K562 (cell line): ENCODE data around the gene TLE7. TPM values are rescaled to one million over a fixed set of nuclear protein-coding genes. Genes with fewer than 3 reads are reported as not detected.
A peak's percentile ranks its signal among the peaks of the same experiment; 100 is the strongest.

Source experiments
- ARNT ChIP-seq, 2 experiments: fragments of 450-650 bp; IDR thresholded peaks; 2 replicates each; pipeline ENCODE4 v1.6.1; 2016; ENCODE audit warnings: mild to moderate bottlenecking in 1 of 2
- BRD9 ChIP-seq: fragments of 450-650 bp; IDR thresholded peaks from 2 replicates; pipeline ENCODE4 v1.6.1; 2018; ENCODE audit warnings: low read depth; ENCODE audit not compliant: partially characterized antibody
- DIDO1 ChIP-seq: fragments of 450-650 bp; IDR thresholded peaks from 2 replicates; pipeline ENCODE4 v1.6.1; 2016; ENCODE audit warnings: low read depth, missing biosample characterization, missing genetic modification characterization
- FOXK2 ChIP-seq, 2 experiments: fragments of 450-650 bp; IDR thresholded peaks in 1 of 2; conservative IDR thresholded peaks in 1 of 2; 2 replicates each; pipeline ENCODE4 v1.6.1; 2016; ENCODE audit warnings: low read depth in 2 of 2, mild to moderate bottlenecking in 1 of 2
- ILF3 ChIP-seq: fragments of 450-650 bp; IDR thresholded peaks from 2 replicates; pipeline ENCODE4 v1.6.1; 2018; ENCODE audit warnings: antibody characterized with exemption, mild to moderate bottlenecking, moderate library complexity, borderline replicate concordance
- JUN ChIP-seq, 2 experiments: sonication (generic) in 1 of 2; formaldehyde crosslinking in 1 of 2; IDR thresholded peaks; 2 replicates each; pipeline versions ENCODE4 v1.6.1 to v1.8.0; 2012 to 2022; ENCODE audit warnings: borderline replicate concordance in 2 of 2, mild to moderate bottlenecking in 2 of 2, improper control_type of control experiment in 1 of 2, low read depth in 1 of 2, low read length in 1 of 2, missing genetic modification reagents in 1 of 2
- KDM1A ChIP-seq, 2 experiments: fragments of 450-650 bp; IDR thresholded peaks; 2 replicates each; pipeline ENCODE4 v1.6.1; 2016; ENCODE audit warnings: mild to moderate bottlenecking in 2 of 2
- MITF ChIP-seq: IDR thresholded peaks from 2 replicates; pipeline ENCODE4 v1.6.1; 2014; ENCODE audit warnings: antibody characterized with exemption
- MTA3 ChIP-seq: fragments of 450-650 bp; formaldehyde crosslinking; IDR thresholded peaks from 2 replicates; pipeline ENCODE4 v1.6.1; 2017; ENCODE audit warnings: mild to moderate bottlenecking, borderline replicate concordance
- MXD1 ChIP-seq: fragments of 250-450 bp; sonication (Bioruptor Pico); IDR thresholded peaks from 2 replicates; pipeline ENCODE4 v1.8.0; 2021; ENCODE audit warnings: borderline replicate concordance, mild to moderate bottlenecking, moderate library complexity; ENCODE audit not compliant: poor library complexity, severe bottlenecking
- NEUROD1 ChIP-seq: fragments of 150-350 bp; IDR thresholded peaks from 2 replicates; pipeline ENCODE4 v1.6.1; 2014; ENCODE audit warnings: borderline replicate concordance, low read length, low read depth; ENCODE audit not compliant: partially characterized antibody
- NR2C1 ChIP-seq, 2 experiments: fragments of 450-650 bp; IDR thresholded peaks; 2 replicates each; pipeline ENCODE4 v1.6.1; 2017; ENCODE audit warnings: mild to moderate bottlenecking in 2 of 2, antibody characterized with exemption in 1 of 2, inconsistent platforms in 1 of 2, missing compliant biosample characterization in 1 of 2, missing genetic modification characterization in 1 of 2
- RBM39 ChIP-seq: fragments of 200-400 bp; formaldehyde crosslinking; optimal IDR thresholded peaks from 2 replicates; pipeline ENCODE3; 2018; ENCODE audit warnings: low read depth, low read length
- RNF219 ChIP-seq: fragments of 250-450 bp; sonication (Bioruptor Pico); IDR thresholded peaks from 2 replicates; pipeline ENCODE4 v1.5.0; 2022; ENCODE audit warnings: mild to moderate bottlenecking
- SMC3 ChIP-seq: conservative IDR thresholded peaks from 2 replicates; pipeline ENCODE4 v1.6.1; 2011; ENCODE audit warnings: low read depth, low read length, improper control_type of control experiment; ENCODE audit not compliant: insufficient read depth
- TEAD2 ChIP-seq: fragments of 450-650 bp; IDR thresholded peaks from 2 replicates; pipeline ENCODE4 v1.6.1; 2016; ENCODE audit warnings: missing genetic modification characterization, control low read depth, missing compliant biosample characterization
- TGIF2 ChIP-seq: sonication (generic); formaldehyde crosslinking; IDR thresholded peaks from 2 replicates; pipeline ENCODE4 v1.8.1; 2022; ENCODE audit warnings: mild to moderate bottlenecking, missing genetic modification reagents, moderate library complexity
- ZBTB17 ChIP-seq: fragments of 450-650 bp; formaldehyde crosslinking; IDR thresholded peaks from 2 replicates; pipeline ENCODE4 v1.4.0; 2020; ENCODE audit warnings: mild to moderate bottlenecking
- ZZZ3 ChIP-seq: fragments of 450-650 bp; IDR thresholded peaks from 2 replicates; pipeline ENCODE4 v1.6.1; 2016; ENCODE audit warnings: antibody characterized with exemption, mild to moderate bottlenecking, moderate library complexity
- polyA plus RNA-seq, 8 experiments: library from polyadenylated mRNA; depleted of rRNA in 4 of 8; stranded (reverse) in 5 of 8; unstranded in 3 of 8; fragments of >200 nt; fragmentation: Nextera tagmentation in 2 of 8; fragmentation: Illumina TruSeq in 1 of 8; extraction: Ambion mirVana in 2 of 8; extraction: Trizol in 1 of 8; gene quantifications; 2 replicates each; pipeline versions ENCODE4 v1.2.1 to v1.2.3, GENCODE V29; 2011 to 2014; ENCODE audit warnings: inconsistent platforms in 1 of 8, missing spikeins in 1 of 8
- total RNA-seq, 7 experiments: library from RNA; depleted of rRNA in 6 of 7; stranded (reverse); fragments of >200 nt in 6 of 7; fragmentation: Illumina TruSeq in 2 of 7; extraction: Trizol in 2 of 7; gene quantifications; 2 replicates each; pipeline versions ENCODE4 v1.2.1 to v1.2.3, GENCODE V29; 2011 to 2021; ENCODE audit warnings: low replicate concordance in 1 of 7
- TF ChIP-seq, protein P1 (sequence below), 2 experiments: fragments of 150-350 bp in 1 of 2; IDR thresholded peaks; 2 replicates each; pipeline ENCODE4 v1.6.1; 2012 to 2016; ENCODE audit warnings: low read depth in 2 of 2, low read length in 2 of 2, mild to moderate bottlenecking in 1 of 2, moderate library complexity in 1 of 2

The TLE7 gene
- total and polyA plus RNA-seq, 9 of the 15 experiments (the other 6 are each of a cell fraction or from before 2014, with no cell fraction given): not detected

GRCh38 chr16:71430744-71431143, 11.1 kb downstream of the TLE7 start (continued):
- TF ChIP-seq, protein P1, sequence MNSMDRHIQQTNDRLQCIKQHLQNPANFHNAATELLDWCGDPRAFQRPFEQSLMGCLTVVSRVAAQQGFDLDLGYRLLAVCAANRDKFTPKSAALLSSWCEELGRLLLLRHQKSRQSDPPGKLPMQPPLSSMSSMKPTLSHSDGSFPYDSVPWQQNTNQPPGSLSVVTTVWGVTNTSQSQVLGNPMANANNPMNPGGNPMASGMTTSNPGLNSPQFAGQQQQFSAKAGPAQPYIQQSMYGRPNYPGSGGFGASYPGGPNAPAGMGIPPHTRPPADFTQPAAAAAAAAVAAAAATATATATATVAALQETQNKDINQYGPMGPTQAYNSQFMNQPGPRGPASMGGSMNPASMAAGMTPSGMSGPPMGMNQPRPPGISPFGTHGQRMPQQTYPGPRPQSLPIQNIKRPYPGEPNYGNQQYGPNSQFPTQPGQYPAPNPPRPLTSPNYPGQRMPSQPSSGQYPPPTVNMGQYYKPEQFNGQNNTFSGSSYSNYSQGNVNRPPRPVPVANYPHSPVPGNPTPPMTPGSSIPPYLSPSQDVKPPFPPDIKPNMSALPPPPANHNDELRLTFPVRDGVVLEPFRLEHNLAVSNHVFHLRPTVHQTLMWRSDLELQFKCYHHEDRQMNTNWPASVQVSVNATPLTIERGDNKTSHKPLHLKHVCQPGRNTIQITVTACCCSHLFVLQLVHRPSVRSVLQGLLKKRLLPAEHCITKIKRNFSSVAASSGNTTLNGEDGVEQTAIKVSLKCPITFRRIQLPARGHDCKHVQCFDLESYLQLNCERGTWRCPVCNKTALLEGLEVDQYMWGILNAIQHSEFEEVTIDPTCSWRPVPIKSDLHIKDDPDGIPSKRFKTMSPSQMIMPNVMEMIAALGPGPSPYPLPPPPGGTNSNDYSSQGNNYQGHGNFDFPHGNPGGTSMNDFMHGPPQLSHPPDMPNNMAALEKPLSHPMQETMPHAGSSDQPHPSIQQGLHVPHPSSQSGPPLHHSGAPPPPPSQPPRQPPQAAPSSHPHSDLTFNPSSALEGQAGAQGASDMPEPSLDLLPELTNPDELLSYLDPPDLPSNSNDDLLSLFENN (IDR thresholded peaks at IDR 0.05; ENCODE audit: low read depth in 2 of 2, low read length in 2 of 2): peak in 1 of 2 experiments; percentile 86; a peak in 2 of 4 replicates
- TF ChIP-seq TGIF2: no peak
- 0 out of 2 replicates have a peak, but pooled peaks have one; percentile 45 for TF ChIP-seq MTA3
- no peak for TF ChIP-seq JUN (IDR thresholded peaks at IDR 0.05; ENCODE audit: borderline replicate concordance, low read depth, low read length)
- TF ChIP-seq JUN (CRISPR knock-in tag; IDR thresholded peaks at IDR 0.05; ENCODE audit: borderline replicate concordance): no peak
- no peak for TF ChIP-seq SMC3
- peak; percentile 38; the same call in 1 of the 2 replicates for TF ChIP-seq NR2C1 (IDR thresholded peaks at IDR 0.05)
- TF ChIP-seq NR2C1 (tag; IDR thresholded peaks at IDR 0.05): peak; percentile 31; the same call in 1 of the 2 replicates
- no peak for TF ChIP-seq RBM39
- TF ChIP-seq MXD1 (CRISPR knock-in tag): no peak
- TF ChIP-seq ZZZ3: no peak
- no peak for TF ChIP-seq RNF219 (CRISPR knock-in tag)
- 0 out of 2 replicates have a peak, but pooled peaks have one; percentile 54 for TF ChIP-seq DIDO1
- TF ChIP-seq KDM1A (IDR thresholded peaks at IDR 0.05): peak; percentile 72 to 89; a peak in 3 of 4 replicates
- TF ChIP-seq TEAD2: no peak
- 0 out of 2 replicates have a peak, but pooled peaks have one; percentile 45 for TF ChIP-seq ZBTB17 (CRISPR knock-in tag)
- no peak for TF ChIP-seq BRD9
- no peak for TF ChIP-seq ILF3
- peak; percentile 41 to 55; a peak in 2 of 4 replicates for TF ChIP-seq FOXK2 (conservative IDR thresholded peaks at IDR 0.05 in 1 of 2, IDR thresholded peaks at IDR 0.05 in 1 of 2; ENCODE audit: low read depth in 2 of 2)
- no peak for TF ChIP-seq MITF
- TF ChIP-seq ARNT (IDR thresholded peaks at IDR 0.05): peak in 1 of 2 experiments; percentile 44; a peak in 1 of 4 replicates
- no peak for TF ChIP-seq NEUROD1
